ENCODE measurements around the gene ZNF280A. TPM values are rescaled to one million over a fixed set of nuclear protein-coding genes. Genes with fewer than 3 reads are reported as not detected.

ZNF280A gene
- total and polyA plus RNA-seq, 11 donors: not detected

DNA sequence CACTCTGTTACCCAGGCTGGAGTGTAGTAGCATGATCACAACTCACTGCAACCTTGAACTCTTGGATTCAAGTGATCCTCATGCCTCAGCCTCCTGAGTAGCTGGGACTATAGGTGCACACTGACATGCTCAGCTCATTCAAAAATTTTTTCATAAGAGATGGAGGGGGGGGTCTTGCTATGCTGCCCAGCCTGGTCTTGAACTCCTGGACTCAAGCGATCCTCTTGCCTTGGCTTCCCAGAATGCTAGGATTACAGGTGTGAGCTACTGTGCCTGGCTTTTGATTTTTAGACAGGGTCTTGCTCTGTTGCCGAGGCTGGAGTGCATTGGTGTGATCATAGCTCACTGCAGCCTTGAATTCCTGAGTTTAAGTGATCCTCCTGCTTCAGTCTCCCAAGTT lies 25.0 kb upstream of the ZNF280A start:
- intact Hi-C loops (cut with DNase I): no loop called here
- Histone ChIP-seq H3K9me3 (peaks cover 0 to 4% (median 0%) of the 10 kb centered on the region in 12 donors), H3K27me3 (peaks cover 0 to 25% (median 0%) of the 10 kb centered on the region in 9 donors), H3K36me3 (no peaks in the 10 kb centered on the region), H3K4me3 (no peak overlapping the region), H3K27ac (no peak overlapping the region), H3K4me1 (no peaks in the 10 kb centered on the region)
- TF ChIP-seq POLR2A (IDR thresholded peaks at IDR 0.05): no peak
- no peak for TF ChIP-seq CTCF (IDR thresholded peaks at IDR 0.05)
- no peak for ATAC-seq
- DNase-seq: no peak
- 82 to 93% (median 93%) methylated on average over 2 of the region's 2 CpGs for WGBS, 4 donors

GRCh38 chr22:22538226-22538989 lies 18.3 kb upstream of the ZNF280A start:
- 68 to 85% (median 81%) methylated on average over 7 of the region's 7 CpGs for WGBS, 4 donors
- intact Hi-C loops (cut with DNase I): no loop called here
- Histone ChIP-seq H3K9me3 (peaks cover 0 to 6% (median 0%) of the 10 kb centered on the region in 12 donors), H3K4me1 (no peaks in the 10 kb centered on the region), H3K27ac (no peak overlapping the region), H3K36me3 (no peaks in the 10 kb centered on the region), H3K27me3 (peaks cover 0 to 20% (median 0%) of the 10 kb centered on the region in 9 donors), H3K4me3 (no peak overlapping the region)
- ATAC-seq (no peak), DNase-seq (no peak)
- no peak for TF ChIP-seq POLR2A (IDR thresholded peaks at IDR 0.05)
- no peak for TF ChIP-seq CTCF (IDR thresholded peaks at IDR 0.05)

DNA sequence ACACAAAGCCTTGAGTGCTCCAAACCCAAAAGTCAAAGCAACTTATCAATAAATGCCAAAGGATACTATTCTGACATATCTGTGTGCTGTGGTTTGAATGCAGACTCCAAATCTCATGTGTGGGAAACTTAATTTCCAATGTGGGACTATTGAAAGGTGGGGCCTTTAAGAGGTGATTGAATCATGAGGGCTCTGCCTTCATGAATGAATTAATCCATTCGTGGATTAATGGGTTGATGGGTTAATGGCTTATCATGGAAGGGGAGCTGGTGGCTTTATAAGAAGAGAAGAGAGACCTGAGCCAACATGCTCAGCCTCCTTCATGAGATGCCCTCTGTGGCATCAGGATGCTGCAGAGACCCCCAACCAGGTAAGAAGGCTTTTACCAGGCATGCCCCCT lies 16.8 kb upstream of the ZNF280A start:
- Histone ChIP-seq H3K27me3 (peaks cover 0 to 14% (median 0%) of the 10 kb centered on the region in 9 donors), H3K36me3 (no peaks in the 10 kb centered on the region), H3K27ac (no peak overlapping the region), H3K4me1 (no peaks in the 10 kb centered on the region), H3K9me3 (peaks cover 0 to 6% (median 0%) of the 10 kb centered on the region in 12 donors), H3K4me3 (no peak overlapping the region)
- WGBS, 4 donors: 21 to 39% (median 32%) methylated on average over 1 of the region's 1 CpG
- DNase-seq (no peak), ATAC-seq (no peak)
- intact Hi-C loops (cut with DNase I): no loop called here
- no peak for TF ChIP-seq CTCF (IDR thresholded peaks at IDR 0.05)
- TF ChIP-seq POLR2A (IDR thresholded peaks at IDR 0.05): no peak

DNA sequence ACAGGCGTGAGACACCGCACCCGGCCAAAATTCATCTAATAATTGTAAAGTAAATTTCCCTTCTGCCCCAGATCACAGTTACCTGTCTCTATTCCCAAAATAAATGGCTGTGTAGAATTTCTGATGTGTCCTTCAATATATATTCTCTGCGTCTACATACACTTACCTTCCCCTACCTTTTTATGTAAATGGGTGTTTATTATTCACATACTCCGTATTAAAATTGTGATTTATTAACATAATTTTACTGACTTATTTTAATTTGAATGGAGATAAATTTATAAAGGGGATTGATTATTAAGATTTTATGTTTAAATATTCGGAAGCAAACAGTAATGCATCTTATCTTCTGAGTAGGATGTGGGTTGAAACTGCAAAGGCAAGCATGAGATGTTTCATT lies 16.4 kb upstream of the ZNF280A start:
- DNase-seq (no peak), ATAC-seq (no peak)
- Histone ChIP-seq H3K9me3 (peaks cover 0 to 6% (median 0%) of the 10 kb centered on the region in 12 donors), H3K4me1 (no peaks in the 10 kb centered on the region), H3K27ac (no peak overlapping the region), H3K27me3 (peaks cover 0 to 12% (median 0%) of the 10 kb centered on the region in 9 donors), H3K4me3 (no peak overlapping the region), H3K36me3 (no peaks in the 10 kb centered on the region)
- 64 to 88% (median 79%) methylated on average over 6 of the region's 6 CpGs for WGBS, 4 donors
- intact Hi-C loops (cut with DNase I): no loop called here
- TF ChIP-seq POLR2A (IDR thresholded peaks at IDR 0.05) (no peak), CTCF (IDR thresholded peaks at IDR 0.05) (no peak)

Data from heart left ventricle (tissue), 16 donors.